ENCODE measurements around the gene ZNF230.

The ZNF230 gene

DNA sequence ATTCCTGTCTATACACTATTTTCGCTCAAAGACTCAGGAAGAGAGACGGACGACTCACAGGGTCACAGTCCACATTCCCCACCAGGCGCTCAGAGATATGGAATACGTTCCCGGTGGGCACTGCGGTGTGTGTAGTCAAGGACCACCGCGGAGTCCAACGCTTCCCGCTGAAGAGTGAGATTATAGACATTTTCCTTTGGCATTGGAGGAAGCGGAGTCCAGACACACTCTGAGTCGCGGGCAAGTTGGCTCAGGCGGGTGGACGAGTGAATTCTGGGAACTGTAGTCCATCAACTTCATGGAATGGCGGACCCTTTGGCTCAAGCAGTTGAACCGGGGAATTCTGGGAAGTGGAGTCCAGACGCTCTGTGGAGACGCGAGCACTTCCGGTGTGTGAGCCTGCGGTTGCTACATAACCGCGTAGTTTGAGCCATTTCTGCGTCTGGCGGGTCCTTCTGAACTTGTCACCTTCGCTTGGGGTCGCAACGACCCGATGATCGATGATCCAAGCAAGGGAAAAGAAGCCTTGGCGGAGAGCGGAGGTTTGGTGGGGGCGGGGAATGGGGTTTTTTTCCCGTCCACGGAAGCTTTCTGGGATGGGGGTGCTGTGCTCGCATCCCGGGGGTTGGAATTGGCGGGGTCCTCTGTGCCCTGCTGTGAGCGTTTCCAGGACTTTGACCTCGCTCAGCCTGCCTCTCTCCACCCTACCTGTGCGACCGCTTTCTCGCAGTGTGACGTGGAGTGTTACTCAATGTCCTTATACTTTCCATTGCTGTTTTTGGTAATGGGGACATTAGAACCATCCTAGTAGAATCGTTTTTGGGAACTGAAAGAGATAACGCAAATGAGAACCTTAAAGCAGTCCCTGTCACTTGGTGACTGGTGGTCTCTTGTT, at the start of gene ZNF230:
ZNF230 (plus strand) TSS at position 392 of the 895 bp plus-strand sequence. CDS start 4,122 bp downstream, outside the sequence.
- H3K4me1 Mint-ChIP-seq: peaks cover 24% of the 10 kb centered on the region
- peak within 1 kb of the TSS; percentile 98 for H3K27ac Mint-ChIP-seq
- no peaks in the 10 kb centered on the region for H3K27me3 Mint-ChIP-seq
- H3K9me3 Mint-ChIP-seq: peaks cover 38% of the 10 kb centered on the region
- H3K4me3 Mint-ChIP-seq: peak within 1 kb of the TSS; percentile 100
- peaks cover 33% of the 10 kb centered on the region for H3K36me3 Mint-ChIP-seq

DNA sequence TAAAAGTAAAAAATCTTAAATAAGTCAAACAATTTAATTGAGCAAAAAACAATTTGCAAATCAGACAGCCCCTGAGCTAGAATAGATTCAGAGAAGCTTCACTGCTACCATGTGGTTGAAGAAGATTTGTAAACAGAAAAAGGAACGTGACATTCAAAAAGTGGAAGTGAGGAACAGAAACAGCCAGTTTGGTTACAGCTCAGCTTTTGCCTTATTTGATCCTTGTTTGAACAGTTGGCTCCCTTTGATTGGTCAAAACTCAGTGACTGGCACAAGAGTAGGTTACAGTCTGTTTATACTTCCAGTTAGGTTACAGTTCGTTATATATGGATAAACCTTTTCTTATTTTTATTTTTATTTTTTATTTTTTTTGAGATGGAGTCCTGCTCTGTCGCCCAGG, 45.9 kb upstream of the ZNF230 start:
- H3K36me3 Mint-ChIP-seq: peaks cover 12% of the 10 kb centered on the region
- no peaks in the 10 kb centered on the region for H3K4me1 Mint-ChIP-seq
- no peak overlapping the region for H3K27ac Mint-ChIP-seq
- H3K27me3 Mint-ChIP-seq: peaks cover 4% of the 10 kb centered on the region
- H3K4me3 Mint-ChIP-seq: no peak overlapping the region
- peaks cover 22% of the 10 kb centered on the region for H3K9me3 Mint-ChIP-seq

DNA sequence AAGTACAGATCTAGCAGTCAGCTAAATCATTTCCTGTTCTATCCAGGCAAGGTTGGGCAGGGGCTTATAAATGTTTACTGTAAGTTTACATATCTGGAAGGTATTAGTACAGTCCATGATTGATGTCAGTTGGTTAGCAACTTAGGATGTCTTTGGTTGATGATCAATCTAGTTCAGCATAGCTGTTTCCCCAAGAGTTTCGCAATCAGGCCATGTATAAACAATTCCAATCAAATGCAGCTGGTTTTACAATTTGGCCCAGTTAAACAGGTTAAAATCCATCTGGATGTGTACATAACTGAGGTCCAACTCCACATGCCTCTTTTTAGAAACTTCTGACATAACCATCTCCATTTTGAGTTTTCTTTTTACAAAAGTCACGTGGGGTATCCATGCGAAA, 44.9 kb upstream of the ZNF230 start:
- Mint-ChIP-seq H3K4me1 (no peaks in the 10 kb centered on the region), H3K27me3 (peaks cover 3% of the 10 kb centered on the region), H3K36me3 (peaks cover 12% of the 10 kb centered on the region), H3K27ac (no peak overlapping the region), H3K4me3 (no peak overlapping the region), H3K9me3 (peaks cover 24% of the 10 kb centered on the region)

DNA sequence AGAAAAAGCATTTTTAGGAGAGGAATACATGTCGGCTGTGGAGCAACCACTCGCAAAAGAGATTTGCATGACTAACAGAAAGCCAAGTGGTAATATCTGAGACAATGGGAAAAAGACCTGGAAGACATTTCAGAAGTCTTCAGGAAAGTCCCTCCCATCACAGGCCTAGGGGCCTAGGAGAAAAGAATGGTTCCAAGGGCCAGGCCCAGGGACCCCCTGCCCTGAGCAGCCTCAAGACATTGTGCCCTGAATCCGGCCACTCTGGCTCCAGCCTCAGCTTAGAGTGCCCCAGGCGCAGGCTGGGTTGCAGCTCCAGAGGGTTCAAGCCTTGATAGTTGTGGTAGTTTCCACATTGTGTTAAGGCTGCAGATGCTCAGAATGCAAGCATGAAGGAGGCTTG, 42.3 kb upstream of the ZNF230 start:
- Mint-ChIP-seq H3K9me3 (peaks cover 37% of the 10 kb centered on the region), H3K27ac (no peak overlapping the region)

DNA sequence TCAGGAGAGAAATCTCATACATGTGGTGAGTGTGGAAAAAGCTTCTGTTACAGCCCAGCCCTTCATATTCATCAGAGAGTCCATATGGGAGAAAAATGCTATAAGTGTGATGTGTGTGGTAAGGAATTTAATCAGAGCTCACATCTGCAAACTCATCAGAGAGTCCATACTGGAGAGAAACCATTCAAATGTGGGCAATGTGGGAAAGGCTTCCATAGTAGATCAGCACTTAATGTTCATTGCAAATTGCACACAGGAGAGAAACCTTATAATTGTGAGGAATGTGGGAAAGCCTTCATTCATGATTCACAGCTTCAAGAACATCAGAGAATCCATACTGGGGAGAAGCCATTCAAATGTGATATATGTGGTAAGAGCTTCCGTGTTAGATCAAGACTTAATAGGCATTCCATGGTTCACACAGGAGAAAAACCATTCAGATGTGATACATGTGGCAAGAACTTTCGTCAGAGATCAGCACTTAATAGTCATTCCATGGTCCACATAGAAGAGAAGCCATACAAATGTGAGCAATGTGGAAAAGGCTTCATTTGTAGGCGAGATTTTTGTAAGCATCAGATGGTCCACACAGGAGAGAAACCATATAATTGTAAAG, 36.6 kb upstream of the ZNF230 start:
- Mint-ChIP-seq H3K27me3 (peaks cover 1% of the 10 kb centered on the region), H3K4me1 (no peaks in the 10 kb centered on the region), H3K4me3 (no peak overlapping the region), H3K27ac (no peak overlapping the region), H3K9me3 (peaks cover 42% of the 10 kb centered on the region), H3K36me3 (peaks cover 39% of the 10 kb centered on the region)

More for the DNA sequence above, 42.3 kb upstream of the ZNF230 start:
- peaks cover 16% of the 10 kb centered on the region for H3K36me3 Mint-ChIP-seq
- H3K27me3 Mint-ChIP-seq: no peaks in the 10 kb centered on the region
- H3K4me3 Mint-ChIP-seq: no peak overlapping the region
- H3K4me1 Mint-ChIP-seq: no peaks in the 10 kb centered on the region

DNA sequence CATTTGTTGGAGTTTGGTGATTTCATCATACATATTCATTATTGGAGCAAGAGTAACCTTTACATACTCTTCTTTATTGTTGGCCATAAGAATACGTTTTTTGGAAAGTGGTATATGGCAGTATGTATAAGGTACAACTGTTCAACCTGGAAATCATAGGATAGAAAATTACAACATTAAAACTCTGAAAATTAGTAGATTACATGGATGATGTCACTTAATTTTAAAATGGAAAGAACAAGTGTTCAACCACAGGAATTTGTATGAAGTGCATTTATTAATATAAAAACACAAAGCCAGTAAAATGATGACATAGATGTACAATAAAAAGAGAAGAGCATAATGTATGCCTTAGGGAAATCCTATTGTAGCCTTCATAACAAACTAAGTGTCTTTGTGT, 26.0 kb upstream of the ZNF230 start:
- Mint-ChIP-seq H3K27ac (no peak overlapping the region), H3K27me3 (peaks cover 1% of the 10 kb centered on the region), H3K4me3 (no peak overlapping the region), H3K9me3 (peaks cover 18% of the 10 kb centered on the region), H3K4me1 (no peaks in the 10 kb centered on the region), H3K36me3 (peaks cover 11% of the 10 kb centered on the region)

GRCh38 chr19:43983544-43983911, 19.2 kb upstream of the ZNF230 start:
- Mint-ChIP-seq H3K4me1 (peaks cover 9% of the 10 kb centered on the region), H3K4me3 (peak overlapping the region; percentile 95), H3K9me3 (peaks cover 6% of the 10 kb centered on the region), H3K27ac (no peak overlapping the region), H3K27me3 (no peaks in the 10 kb centered on the region), H3K36me3 (peaks cover 7% of the 10 kb centered on the region)

- Mint-ChIP-seq H3K9me3 (peaks cover 6% of the 10 kb centered on the region), H3K4me1 (peaks cover 12% of the 10 kb centered on the region), H3K27me3 (no peaks in the 10 kb centered on the region), H3K36me3 (peaks cover 12% of the 10 kb centered on the region), H3K4me3 (peak within 1 kb of the TSS; percentile 95), H3K27ac (peak within 1 kb of the TSS; percentile 69)
Observed at GRCh38 chr19:43983912-43984686, 18.7 kb upstream of the ZNF230 start, which contains the start of gene ZNF155. TSS of gene ZNF155 (plus strand) at chr19:43984188. CDS start at chr19:43988544, 4,356 bp downstream.

DNA sequence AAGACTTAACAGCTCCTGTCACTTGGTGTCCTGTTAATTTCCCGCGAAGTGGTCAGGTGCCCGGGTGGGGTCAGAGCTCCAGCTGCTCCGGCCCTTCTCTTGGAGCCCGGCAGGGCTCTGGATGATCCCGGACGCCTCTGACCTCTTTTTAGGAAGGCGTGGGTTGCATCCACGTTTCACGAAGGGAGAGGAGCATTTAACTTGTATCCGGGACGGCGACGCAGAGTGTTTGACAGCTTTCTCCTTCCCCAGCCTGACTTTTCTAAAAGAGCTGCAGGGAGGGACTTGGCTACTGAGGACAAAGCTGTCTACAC, 18.1 kb upstream of the ZNF230 start:
- no peak overlapping the region for H3K27ac Mint-ChIP-seq

DNA sequence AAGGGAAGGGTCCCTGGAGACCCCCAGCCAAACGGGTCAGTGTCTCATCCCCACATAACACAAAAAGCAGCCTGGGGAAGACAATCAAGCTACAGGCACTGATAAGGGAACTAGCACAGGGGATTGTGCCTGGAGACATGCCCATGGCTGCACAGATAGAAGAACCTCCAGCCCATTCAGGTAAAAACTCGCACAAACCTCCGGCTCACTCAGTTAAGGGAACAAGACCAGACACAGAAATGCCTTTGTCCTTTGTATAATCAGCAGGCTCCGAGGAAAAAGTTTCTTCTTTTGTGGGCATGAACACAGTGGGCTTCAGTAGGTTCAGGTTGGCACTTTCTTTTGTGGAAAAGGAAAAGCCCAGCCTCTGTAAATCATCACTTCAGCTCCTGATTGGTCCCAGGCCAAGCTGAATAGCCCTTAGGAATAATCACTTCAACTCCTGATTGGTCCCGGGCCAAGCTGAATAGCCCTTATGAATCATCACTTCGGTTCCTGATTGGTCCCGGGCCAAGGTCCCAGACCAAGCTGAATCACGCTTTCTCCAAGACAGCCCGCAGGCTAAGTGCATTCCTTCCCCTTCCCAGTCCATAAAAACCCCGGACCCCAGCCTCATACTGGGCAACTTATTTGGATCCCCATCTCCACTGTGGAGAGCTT, 5.0 kb upstream of the ZNF230 start:
- peaks cover 10% of the 10 kb centered on the region for H3K4me1 Mint-ChIP-seq
- peaks cover 32% of the 10 kb centered on the region for H3K9me3 Mint-ChIP-seq
- H3K4me3 Mint-ChIP-seq: no peak overlapping the region
- no peak overlapping the region for H3K27ac Mint-ChIP-seq
- no peaks in the 10 kb centered on the region for H3K27me3 Mint-ChIP-seq
- H3K36me3 Mint-ChIP-seq: peaks cover 47% of the 10 kb centered on the region

More for the DNA sequence above, 18.1 kb upstream of the ZNF230 start:
- peaks cover 18% of the 10 kb centered on the region for H3K36me3 Mint-ChIP-seq
- H3K4me3 Mint-ChIP-seq: peak overlapping the region; percentile 95
- H3K27me3 Mint-ChIP-seq: no peaks in the 10 kb centered on the region
- peaks cover 12% of the 10 kb centered on the region for H3K4me1 Mint-ChIP-seq
- peaks cover 9% of the 10 kb centered on the region for H3K9me3 Mint-ChIP-seq

DNA sequence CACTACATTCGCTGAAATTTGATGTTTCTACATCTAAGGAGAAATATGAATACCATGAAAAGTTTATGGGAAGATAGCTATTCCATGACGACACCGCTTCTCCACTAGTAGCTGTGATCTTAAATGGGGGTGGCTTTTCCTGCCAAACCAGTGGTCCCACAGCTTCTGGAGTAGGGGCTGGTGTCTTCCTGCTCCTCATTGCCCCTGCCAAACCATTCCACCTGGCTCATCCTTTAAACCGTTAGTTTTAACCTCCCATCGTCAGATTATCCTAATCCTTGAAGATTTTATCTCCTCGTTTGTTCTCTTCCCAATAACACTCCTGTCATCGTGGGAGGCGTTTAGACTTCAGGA, 568 bp upstream of the ZNF230 start:
- H3K27ac Mint-ChIP-seq: peak overlapping the region; percentile 98
- H3K36me3 Mint-ChIP-seq: peaks cover 30% of the 10 kb centered on the region
- peaks cover 24% of the 10 kb centered on the region for H3K4me1 Mint-ChIP-seq
- peaks cover 33% of the 10 kb centered on the region for H3K9me3 Mint-ChIP-seq
- peak overlapping the region; percentile 100 for H3K4me3 Mint-ChIP-seq
- H3K27me3 Mint-ChIP-seq: no peaks in the 10 kb centered on the region

- peak overlapping the region; percentile 47 for H3K27ac Mint-ChIP-seq
- H3K4me3 Mint-ChIP-seq: peak overlapping the region; percentile 100
- H3K9me3 Mint-ChIP-seq: peaks cover 34% of the 10 kb centered on the region
- peaks cover 24% of the 10 kb centered on the region for H3K4me1 Mint-ChIP-seq
- H3K36me3 Mint-ChIP-seq: peaks cover 35% of the 10 kb centered on the region
- H3K27me3 Mint-ChIP-seq: no peaks in the 10 kb centered on the region
Observed at GRCh38 chr19:44003461-44004009, 778 bp downstream of the ZNF230 start.

DNA sequence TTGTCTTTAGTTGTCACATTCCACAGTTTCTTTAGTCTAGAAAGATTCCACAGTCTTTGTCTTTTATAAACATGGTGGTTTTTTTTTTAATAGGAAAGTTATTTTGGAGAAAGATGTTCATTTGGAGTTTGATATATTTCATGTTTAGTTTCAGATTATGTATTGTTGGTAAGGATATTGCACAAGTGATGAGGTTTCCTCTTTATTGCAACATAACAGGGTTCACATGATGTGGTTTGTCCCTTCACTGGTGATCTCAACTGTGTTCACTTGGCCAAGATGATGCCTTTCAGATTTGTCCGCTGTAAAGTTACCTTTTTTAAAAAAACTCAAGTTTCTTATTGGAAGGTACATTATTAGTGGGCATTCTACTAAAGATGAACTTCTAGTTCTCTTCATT, 3.2 kb downstream of the ZNF230 start:
- H3K4me3 Mint-ChIP-seq: no peak overlapping the region
- no peaks in the 10 kb centered on the region for H3K27me3 Mint-ChIP-seq
- peaks cover 55% of the 10 kb centered on the region for H3K36me3 Mint-ChIP-seq
- peaks cover 36% of the 10 kb centered on the region for H3K9me3 Mint-ChIP-seq
- no peak overlapping the region for H3K27ac Mint-ChIP-seq
- H3K4me1 Mint-ChIP-seq: peaks cover 24% of the 10 kb centered on the region

DNA sequence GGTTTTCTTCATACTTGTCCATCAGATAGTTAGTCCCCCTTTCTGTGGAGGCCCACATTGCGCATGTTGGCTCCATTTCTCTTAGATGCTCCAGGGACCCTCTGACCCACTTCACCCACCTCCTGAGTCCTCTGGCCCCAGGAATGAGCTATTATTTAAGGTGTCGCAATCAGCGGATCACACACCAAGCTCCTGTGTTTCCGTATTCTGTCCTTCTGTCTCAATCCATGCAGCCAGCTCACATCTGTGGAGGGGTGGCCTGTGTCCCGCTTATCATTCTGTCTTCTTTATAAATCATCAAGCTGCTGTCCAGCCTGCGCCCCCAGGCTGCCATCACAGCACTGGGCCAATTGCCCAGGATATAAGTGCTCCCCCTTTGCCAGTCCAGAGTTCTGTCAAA, 4.7 kb downstream of the ZNF230 start:
- Mint-ChIP-seq H3K4me1 (peaks cover 17% of the 10 kb centered on the region), H3K4me3 (no peak overlapping the region), H3K9me3 (peaks cover 39% of the 10 kb centered on the region), H3K27me3 (no peaks in the 10 kb centered on the region), H3K27ac (no peak overlapping the region), H3K36me3 (peaks cover 62% of the 10 kb centered on the region)

GRCh38 chr19:44010468-44010867, 7.7 kb downstream of the ZNF230 start:
- no peak overlapping the region for H3K27ac Mint-ChIP-seq
- peaks cover 3% of the 10 kb centered on the region for H3K4me1 Mint-ChIP-seq
- peaks cover 50% of the 10 kb centered on the region for H3K9me3 Mint-ChIP-seq
- H3K27me3 Mint-ChIP-seq: no peaks in the 10 kb centered on the region
- H3K36me3 Mint-ChIP-seq: peaks cover 66% of the 10 kb centered on the region
- H3K4me3 Mint-ChIP-seq: no peak overlapping the region
